Hematopoietic multipotent progenitor cell treated with erythropoietin and hydrocortisone succinate and interleukin-3 and kit ligand, for 17 days (in vitro differentiated cells): Measurements from ENCODE around the gene SCP2.

Experiments used
- DNase-seq: peaks from one replicate; pipeline ENCODE4 v3.0.0-alpha.2; 2015; ENCODE audit warnings: low spot score

Gene SCP2

GRCh38 chr1:53037159-53037558 is 110.1 kb downstream of the SCP2 start:
- no peak for DNase-seq

GRCh38 chr1:53038566-53038965 is 111.5 kb downstream of the SCP2 start:
- no peak for DNase-seq

- no peak for DNase-seq
Observed at GRCh38 chr1:53043271-53043670, 116.2 kb downstream of the SCP2 start.

GRCh38 chr1:53044926-53045325 is 117.8 kb downstream of the SCP2 start:
- no peak for DNase-seq

GRCh38 chr1:53046930-53047329 is 119.9 kb downstream of the SCP2 start:
- DNase-seq, result no peak

GRCh38 chr1:53047737-53048736 is 121.0 kb downstream of the SCP2 start:
- no peak for DNase-seq

GRCh38 chr1:53048960-53049573 is 122.0 kb downstream of the SCP2 start:
- DNase-seq, result no peak

- no peak for DNase-seq
Observed at GRCh38 chr1:53049574-53049967, 122.5 kb downstream of the SCP2 start.

- no peak for DNase-seq
Observed at GRCh38 chr1:53050310-53050709, 123.2 kb downstream of the SCP2 start.

- DNase-seq, result no peak
Observed at GRCh38 chr1:53051676-53052075, 124.6 kb downstream of the SCP2 start.

GRCh38 chr1:53057127-53057526 is 130.1 kb downstream of the SCP2 start:
- no peak for DNase-seq

GRCh38 chr1:53060579-53060978 is 133.5 kb downstream of the SCP2 start:
- DNase-seq, result no peak

GRCh38 chr1:53061123-53061858 is 134.2 kb downstream of the SCP2 start:
- no peak for DNase-seq

- no peak for DNase-seq
Observed at GRCh38 chr1:53061859-53062707, 135.0 kb downstream of the SCP2 start, which contains the start of gene PODN. Gene PODN, plus strand, starts transcription at chr1:53062213. Its CDS starts 7,643 bp downstream, at chr1:53069856.

- DNase-seq, result no peak
Observed at GRCh38 chr1:53062708-53063591, 135.9 kb downstream of the SCP2 start.

- DNase-seq, result no peak
Observed at GRCh38 chr1:53063744-53064515, 136.9 kb downstream of the SCP2 start.

- no peak for DNase-seq
Observed at GRCh38 chr1:53065391-53065790, 138.3 kb downstream of the SCP2 start.

GRCh38 chr1:53066488-53066887 is 139.4 kb downstream of the SCP2 start:
- DNase-seq, result no peak

GRCh38 chr1:53066891-53067738 is 140.0 kb downstream of the SCP2 start:
- no peak for DNase-seq
